NT2/D1 (cell line): Measurements from ENCODE around the gene MAOB.

ENCODE experiments used
- DNase-seq: peaks from one replicate; pipeline ENCODE4 v3.0.0-alpha.2; 2011; ENCODE audit warnings: low read depth, low spot score
- H3K27me3 ChIP-seq: 2 replicates; pipeline ENCODE4 v1.6.0; 2011; ENCODE audit warnings: mild to moderate bottlenecking; ENCODE audit not compliant: insufficient read length, insufficient read depth
- H3K36me3 ChIP-seq: 2 replicates; pipeline ENCODE4 v1.6.1; 2011; ENCODE audit warnings: mild to moderate bottlenecking, low read length, mixed read lengths; ENCODE audit not compliant: insufficient read depth, insufficient read length
- H3K4me1 ChIP-seq: 2 replicates; pipeline ENCODE4 v1.5.1; 2011; ENCODE audit not compliant: insufficient read depth, insufficient read length
- H3K4me3 ChIP-seq: 2 replicates; pipeline ENCODE4 v1.5.1; 2011; ENCODE audit warnings: low read depth; ENCODE audit not compliant: insufficient read length
- H3K9ac ChIP-seq: 2 replicates; pipeline ENCODE4 v1.6.0; 2011; ENCODE audit warnings: low read depth; ENCODE audit not compliant: insufficient read length
- H3K9me3 ChIP-seq: 2 replicates; pipeline ENCODE4 v1.5.1; 2011; ENCODE audit warnings: mild to moderate bottlenecking, low read length; ENCODE audit not compliant: insufficient read depth
- SUZ12 ChIP-seq: IDR thresholded peaks from 2 replicates; pipeline ENCODE4 v1.6.1; 2011; ENCODE audit not compliant: insufficient read length, insufficient read depth; ENCODE audit errors: extremely low read depth
- YY1 ChIP-seq: IDR thresholded peaks from 2 replicates; pipeline ENCODE4 v1.6.1; 2011; ENCODE audit not compliant: insufficient read length, insufficient read depth
- ZNF274 ChIP-seq: IDR thresholded peaks from 2 replicates; pipeline ENCODE4 v1.6.1; 2011; ENCODE audit warnings: mild to moderate bottlenecking, low read depth, low read length

MAOB gene

GRCh38 chrX:43870758-43871419, 11.4 kb downstream of the MAOB start:
- TF ChIP-seq SUZ12 (no peak), ZNF274 (no peak), YY1 (no peak)
- no peak for DNase-seq

GRCh38 chrX:43870011-43870410, 12.2 kb downstream of the MAOB start:
- no peak for TF ChIP-seq ZNF274
- no peak for TF ChIP-seq SUZ12
- TF ChIP-seq YY1: no peak
- Histone ChIP-seq H3K9me3 (no peaks in the 10 kb centered on the region), H3K9ac (no peak overlapping the region), H3K4me3 (no peak overlapping the region), H3K36me3 (no peaks in the 10 kb centered on the region), H3K27me3 (no peaks in the 10 kb centered on the region), H3K4me1 (no peaks in the 10 kb centered on the region)
- DNase-seq: no peak

More at GRCh38 chrX:43870758-43871419, 11.4 kb downstream of the MAOB start:
- H3K4me3 ChIP-seq: no peak overlapping the region
- H3K36me3 ChIP-seq: no peaks in the 10 kb centered on the region
- H3K9ac ChIP-seq: no peak overlapping the region
- no peaks in the 10 kb centered on the region for H3K4me1 ChIP-seq
- no peaks in the 10 kb centered on the region for H3K9me3 ChIP-seq
- H3K27me3 ChIP-seq: no peaks in the 10 kb centered on the region

- Histone ChIP-seq H3K4me1 (no peaks in the 10 kb centered on the region), H3K36me3 (no peaks in the 10 kb centered on the region), H3K9ac (no peak overlapping the region), H3K4me3 (no peak overlapping the region), H3K27me3 (no peaks in the 10 kb centered on the region), H3K9me3 (no peaks in the 10 kb centered on the region)
- DNase-seq: no peak
- no peak for TF ChIP-seq SUZ12
- no peak for TF ChIP-seq YY1
- no peak for TF ChIP-seq ZNF274
Observed at GRCh38 chrX:43868791-43869190, 13.5 kb downstream of the MAOB start.

DNA sequence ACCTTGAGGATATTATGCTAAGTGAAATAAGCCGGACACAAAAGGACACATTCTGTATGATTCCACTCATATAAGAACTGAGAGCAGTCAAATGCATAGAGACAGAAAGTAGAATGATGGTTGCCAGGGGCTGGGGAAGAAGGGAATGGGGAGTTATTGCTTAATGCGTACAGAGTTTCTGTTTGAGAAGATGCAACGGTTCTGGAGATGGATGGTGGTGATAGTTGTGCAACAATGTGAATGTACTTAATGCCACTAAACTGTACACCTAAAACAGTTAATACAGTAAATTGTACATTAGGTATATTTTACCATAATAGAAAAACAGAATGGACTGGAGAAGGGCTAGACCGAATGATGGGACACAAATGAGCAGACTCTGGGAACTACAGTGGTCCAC, 15.8 kb downstream of the MAOB start:
- Histone ChIP-seq H3K36me3 (no peaks in the 10 kb centered on the region), H3K4me3 (no peak overlapping the region), H3K9ac (no peak overlapping the region), H3K27me3 (no peaks in the 10 kb centered on the region), H3K4me1 (no peaks in the 10 kb centered on the region), H3K9me3 (no peaks in the 10 kb centered on the region)
- TF ChIP-seq SUZ12 (no peak), YY1 (no peak), ZNF274 (no peak)
- DNase-seq: no peak

- no peak overlapping the region for H3K9ac ChIP-seq
Observed at GRCh38 chrX:43865791-43866190, 16.5 kb downstream of the MAOB start.

DNA sequence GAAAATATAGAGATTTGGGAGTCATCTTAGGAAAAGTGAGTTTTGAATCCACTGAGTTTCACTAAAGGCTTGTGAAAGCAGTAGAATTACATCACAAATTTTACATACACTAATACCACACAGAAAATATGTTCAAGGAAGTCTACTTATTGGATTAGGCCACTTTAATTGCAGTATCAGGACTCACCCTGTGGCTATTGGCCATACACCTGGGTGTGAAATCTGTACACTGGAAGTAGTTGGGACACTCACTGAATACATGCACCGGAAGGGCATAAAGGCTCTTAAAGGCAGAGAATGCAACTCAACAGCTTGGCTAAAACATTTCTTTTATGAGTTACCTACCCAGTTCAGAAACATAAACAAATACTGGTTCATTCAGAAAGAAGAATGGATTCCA, 19.8 kb downstream of the MAOB start:
- no peak overlapping the region for H3K9ac ChIP-seq
- no peaks in the 10 kb centered on the region for H3K4me1 ChIP-seq
- no peak overlapping the region for H3K4me3 ChIP-seq

More at GRCh38 chrX:43865791-43866190, 16.5 kb downstream of the MAOB start:
- H3K4me1 ChIP-seq: no peaks in the 10 kb centered on the region
- no peaks in the 10 kb centered on the region for H3K9me3 ChIP-seq
- no peaks in the 10 kb centered on the region for H3K36me3 ChIP-seq
- no peak overlapping the region for H3K4me3 ChIP-seq
- TF ChIP-seq YY1: no peak
- no peaks in the 10 kb centered on the region for H3K27me3 ChIP-seq
- no peak for DNase-seq

DNA sequence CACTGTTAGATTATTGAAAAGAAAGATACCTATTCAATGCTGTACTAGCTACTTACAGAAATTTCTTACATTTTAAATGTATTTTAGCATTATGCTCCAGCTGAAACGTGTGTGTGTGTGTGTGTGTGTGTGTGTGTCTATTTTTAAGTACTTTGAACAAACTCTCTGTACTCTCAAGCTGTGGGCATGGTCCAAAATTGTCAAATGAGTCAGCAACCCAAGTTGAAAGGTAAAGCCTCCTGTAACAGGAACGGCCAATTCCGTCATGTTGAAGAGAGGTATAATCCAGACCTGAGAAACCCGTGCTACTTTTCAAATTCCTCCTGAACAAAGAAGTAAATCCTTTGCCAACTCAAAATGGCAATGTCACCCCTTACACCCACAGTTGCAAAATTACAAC, 20.5 kb downstream of the MAOB start:
- TF ChIP-seq SUZ12 (no peak), ZNF274 (no peak), YY1 (no peak)
- H3K9ac ChIP-seq: no peak overlapping the region

More for the DNA sequence above, 19.8 kb downstream of the MAOB start:
- TF ChIP-seq ZNF274 (no peak), YY1 (no peak), SUZ12 (no peak)
- H3K36me3 ChIP-seq: no peaks in the 10 kb centered on the region
- no peak for DNase-seq
- no peaks in the 10 kb centered on the region for H3K9me3 ChIP-seq
- no peaks in the 10 kb centered on the region for H3K27me3 ChIP-seq

More for the DNA sequence above, 20.5 kb downstream of the MAOB start:
- Histone ChIP-seq H3K9me3 (no peaks in the 10 kb centered on the region), H3K4me3 (no peak overlapping the region), H3K4me1 (no peaks in the 10 kb centered on the region), H3K36me3 (no peaks in the 10 kb centered on the region), H3K27me3 (no peaks in the 10 kb centered on the region)
- no peak for DNase-seq
